GM13977 (cell line): ENCODE measurements around the gene ATAD3A.
"Not testable (repeated sequence)": the region's sequence is repeated elsewhere in the genome, so short reads cannot be mapped to it uniquely, and the experiment has no call there.

Source experiments
- DNase-seq: peaks from one replicate; pipeline ENCODE4 v3.0.0; 2012; ENCODE audit warnings: low spot score
- in situ Hi-C: fragments of 300-500 bp; cut with MboI; formaldehyde crosslinking; loops from one replicate; pipeline ENCODE4 v1.12.0; 2022; ENCODE audit warnings: low sequenced_read_pairs, low pct_unique_long_range_greater_than_20kb, mixed read lengths, inconsistent platforms; ENCODE audit not compliant: unreplicated experiment
- TF ChIP-seq, protein P1 (sequence below): IDR thresholded peaks from 2 replicates; pipeline ENCODE4 v1.5.1; 2012; ENCODE audit warnings: mild to moderate bottlenecking, control low read depth; ENCODE audit not compliant: insufficient read depth; ENCODE audit errors: extremely low read depth, missing control alignments

ATAD3A gene

DNA sequence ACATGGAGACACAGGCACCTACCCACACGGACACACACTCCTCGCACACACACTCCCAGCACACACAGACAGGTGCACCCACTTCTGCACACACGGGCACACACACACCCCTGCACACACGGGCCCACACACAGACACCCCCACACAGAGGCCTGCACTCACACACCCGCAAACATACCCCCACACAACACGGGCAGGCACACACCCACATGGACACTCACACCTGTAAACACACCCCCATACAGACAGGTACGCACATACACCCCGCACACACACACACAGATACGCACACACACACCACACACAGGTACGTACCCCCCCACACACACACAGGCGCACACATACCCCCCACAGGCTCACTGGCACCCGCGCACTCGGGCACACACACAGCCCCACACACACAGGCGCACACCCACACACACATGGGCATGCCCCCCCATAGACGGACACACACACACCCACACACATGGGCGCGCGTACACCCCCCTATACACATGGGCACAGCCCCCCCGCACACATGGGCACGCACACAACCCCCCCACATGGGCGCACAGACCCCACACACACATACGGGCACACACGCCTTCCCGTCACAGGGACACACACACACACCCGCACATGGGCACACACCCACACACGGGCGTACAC is 6.1 kb downstream of the ATAD3A start:
- no peak for DNase-seq
- TF ChIP-seq, protein P1, sequence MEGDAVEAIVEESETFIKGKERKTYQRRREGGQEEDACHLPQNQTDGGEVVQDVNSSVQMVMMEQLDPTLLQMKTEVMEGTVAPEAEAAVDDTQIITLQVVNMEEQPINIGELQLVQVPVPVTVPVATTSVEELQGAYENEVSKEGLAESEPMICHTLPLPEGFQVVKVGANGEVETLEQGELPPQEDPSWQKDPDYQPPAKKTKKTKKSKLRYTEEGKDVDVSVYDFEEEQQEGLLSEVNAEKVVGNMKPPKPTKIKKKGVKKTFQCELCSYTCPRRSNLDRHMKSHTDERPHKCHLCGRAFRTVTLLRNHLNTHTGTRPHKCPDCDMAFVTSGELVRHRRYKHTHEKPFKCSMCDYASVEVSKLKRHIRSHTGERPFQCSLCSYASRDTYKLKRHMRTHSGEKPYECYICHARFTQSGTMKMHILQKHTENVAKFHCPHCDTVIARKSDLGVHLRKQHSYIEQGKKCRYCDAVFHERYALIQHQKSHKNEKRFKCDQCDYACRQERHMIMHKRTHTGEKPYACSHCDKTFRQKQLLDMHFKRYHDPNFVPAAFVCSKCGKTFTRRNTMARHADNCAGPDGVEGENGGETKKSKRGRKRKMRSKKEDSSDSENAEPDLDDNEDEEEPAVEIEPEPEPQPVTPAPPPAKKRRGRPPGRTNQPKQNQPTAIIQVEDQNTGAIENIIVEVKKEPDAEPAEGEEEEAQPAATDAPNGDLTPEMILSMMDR: no peak
- in situ Hi-C loops: no loop called here

DNA sequence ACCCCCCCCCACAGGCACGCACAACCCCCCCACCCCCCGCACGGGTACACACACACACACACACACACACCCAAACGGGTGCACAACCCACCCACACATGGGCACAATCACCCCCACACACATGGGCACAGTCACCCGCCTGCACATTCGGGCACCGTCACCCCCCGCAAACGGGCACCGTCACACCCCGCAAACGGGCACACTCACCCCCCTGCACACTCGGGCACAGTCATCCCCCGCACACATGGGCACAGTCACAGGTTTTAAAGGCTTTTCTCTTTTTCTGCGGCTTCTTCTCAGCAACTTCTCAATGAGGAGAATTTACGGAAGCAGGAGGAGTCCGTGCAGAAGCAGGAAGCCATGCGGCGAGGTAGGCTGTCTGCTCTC is 6.7 kb downstream of the ATAD3A start:
- DNase-seq, in situ Hi-C loops: not testable (repeated sequence)

DNA sequence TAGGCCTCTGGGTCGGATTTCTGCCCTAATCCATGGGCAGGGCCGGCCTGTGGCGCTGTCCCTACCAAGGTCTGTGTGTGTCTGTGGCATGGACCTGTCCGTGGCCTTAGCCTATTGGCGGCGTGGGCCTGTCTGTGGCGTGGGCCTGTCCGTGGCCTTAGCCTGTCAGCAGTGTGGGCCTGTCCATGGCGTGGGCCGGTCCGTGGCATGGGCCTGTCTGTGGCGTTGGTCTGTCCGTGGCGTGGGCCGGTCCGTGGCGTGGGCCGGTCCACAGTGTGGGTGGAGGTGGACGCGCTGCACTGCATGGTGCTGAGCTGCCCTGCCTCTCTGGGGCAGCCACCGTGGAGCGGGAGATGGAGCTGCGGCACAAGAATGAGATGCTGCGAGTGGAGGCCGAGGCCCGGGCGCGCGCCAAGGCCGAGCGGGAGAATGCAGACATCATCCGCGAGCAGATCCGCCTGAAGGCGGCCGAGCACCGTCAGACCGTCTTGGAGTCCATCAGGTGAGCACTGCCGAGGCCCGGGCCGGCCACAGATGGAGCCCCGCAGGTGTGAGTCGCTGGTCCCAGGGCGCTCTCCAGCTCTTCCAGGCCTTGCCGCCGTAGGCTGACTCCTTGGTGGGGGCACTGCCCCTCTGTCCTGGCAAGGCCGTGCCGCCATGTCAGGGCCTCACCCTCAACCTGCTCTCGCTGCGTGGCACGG is 8.0 kb downstream of the ATAD3A start:
- not testable (repeated sequence) for DNase-seq

GRCh38 chr1:1521331-1521730 is 9.4 kb downstream of the ATAD3A start:
- in situ Hi-C loops: no loop called here
- DNase-seq: peak; percentile 3
- TF ChIP-seq, protein P1: no peak

More for the DNA sequence above, 8.0 kb downstream of the ATAD3A start:
- in situ Hi-C loops: not testable (repeated sequence)

DNA sequence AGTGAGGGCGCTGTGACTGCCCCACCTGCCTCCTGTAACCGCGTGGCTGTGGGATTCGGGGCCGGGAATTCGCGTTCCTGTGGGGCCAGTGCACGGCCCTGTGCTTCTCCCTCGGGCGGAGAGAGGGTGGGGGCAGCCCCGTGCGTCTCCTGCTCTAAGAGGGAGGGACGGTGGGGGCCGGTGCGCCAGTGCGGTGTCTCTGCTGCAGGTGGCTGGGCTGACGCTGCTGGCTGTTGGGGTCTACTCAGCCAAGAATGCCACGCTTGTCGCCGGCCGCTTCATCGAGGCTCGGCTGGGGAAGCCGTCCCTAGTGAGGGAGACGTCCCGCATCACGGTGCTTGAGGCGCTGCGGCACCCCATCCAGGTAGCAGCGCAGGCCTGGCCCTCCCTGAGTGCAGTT is 10.6 kb downstream of the ATAD3A start:
- in situ Hi-C loops: not testable (repeated sequence)

DNA sequence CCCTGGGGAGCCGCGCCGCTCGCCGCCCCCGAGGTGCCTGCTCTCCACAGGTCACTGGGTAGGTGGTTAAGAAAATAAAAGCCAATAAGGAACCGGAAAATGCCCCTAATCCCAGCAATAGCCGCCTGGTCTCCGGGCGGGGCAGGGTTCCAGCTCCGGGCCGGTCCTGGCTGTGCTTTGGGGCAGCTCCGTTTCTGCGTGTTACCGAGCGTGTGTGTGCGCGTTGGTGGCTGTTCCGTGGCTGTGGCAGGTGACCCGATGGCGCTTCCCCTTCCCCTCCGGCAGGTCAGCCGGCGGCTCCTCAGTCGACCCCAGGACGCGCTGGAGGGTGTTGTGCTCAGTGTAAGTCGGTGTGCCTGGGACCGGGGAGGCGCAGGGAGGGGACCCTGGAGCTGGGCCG is 11.3 kb downstream of the ATAD3A start:
- in situ Hi-C loops, DNase-seq: not testable (repeated sequence)

More for the DNA sequence above, 10.6 kb downstream of the ATAD3A start:
- DNase-seq: not testable (repeated sequence)

- in situ Hi-C loops, DNase-seq: not testable (repeated sequence)
These were observed 11.7 kb downstream of the ATAD3A start for GRCh38 chr1:1523651-1524050.

- peak; percentile 4 for DNase-seq
- in situ Hi-C loops: not testable (repeated sequence)
These were observed 12.9 kb downstream of the ATAD3A start for GRCh38 chr1:1524750-1525383.

- DNase-seq, in situ Hi-C loops: not testable (repeated sequence)
These were observed 14.5 kb downstream of the ATAD3A start for GRCh38 chr1:1526476-1526875.

DNA sequence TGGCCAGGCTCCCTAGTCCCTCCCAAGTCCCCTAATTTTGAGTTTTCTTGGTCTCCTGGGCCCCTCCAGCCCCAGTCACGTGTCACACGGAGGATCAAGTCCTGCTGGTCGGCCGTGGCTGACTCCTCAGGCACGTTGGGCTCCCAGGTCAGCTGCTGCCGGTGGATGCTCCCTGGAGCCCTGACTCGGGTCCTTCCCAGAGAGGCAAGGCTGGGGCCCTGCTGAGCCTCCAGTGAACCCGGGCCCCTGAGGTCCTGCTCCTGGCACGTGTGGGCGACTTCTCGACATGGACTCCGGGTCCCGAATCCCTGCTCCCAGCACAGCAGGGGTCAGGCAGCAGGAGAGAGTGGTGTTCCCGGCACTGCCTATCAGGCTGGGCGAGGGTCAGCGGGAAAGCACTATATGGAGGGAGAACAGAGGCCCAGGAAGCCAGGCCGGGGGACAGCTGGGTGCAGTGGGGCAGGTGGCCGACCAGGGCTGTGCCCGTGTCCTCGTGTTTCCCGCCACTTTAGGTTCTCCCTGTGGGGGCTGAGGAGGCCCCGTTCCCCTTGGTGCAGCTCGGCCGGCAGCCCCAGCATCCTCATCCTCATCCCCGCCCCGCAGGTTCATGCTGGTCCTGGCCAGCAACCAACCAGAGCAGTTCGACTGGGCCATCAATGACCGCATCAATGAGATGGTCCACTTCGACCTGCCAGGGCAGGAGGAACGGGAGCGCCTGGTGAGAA is 15.3 kb downstream of the ATAD3A start:
- DNase-seq: peak; percentile 13
- in situ Hi-C loops: no loop called here
- TF ChIP-seq, protein P1: no peak
